HG02798 (cell line): ENCODE results near the gene SPATA20.

Experiments
- ATAC-seq: cut with Tn5 transposase; IDR thresholded peaks from one replicate; pipeline ENCODE4 v1.9.1; 2021; ENCODE audit warnings: mild to moderate bottlenecking; ENCODE audit not compliant: unreplicated experiment, poor library complexity

The SPATA20 gene

GRCh38 chr17:50538549-50539410, 8.2 kb upstream of the SPATA20 start:
- no peak for ATAC-seq

DNA sequence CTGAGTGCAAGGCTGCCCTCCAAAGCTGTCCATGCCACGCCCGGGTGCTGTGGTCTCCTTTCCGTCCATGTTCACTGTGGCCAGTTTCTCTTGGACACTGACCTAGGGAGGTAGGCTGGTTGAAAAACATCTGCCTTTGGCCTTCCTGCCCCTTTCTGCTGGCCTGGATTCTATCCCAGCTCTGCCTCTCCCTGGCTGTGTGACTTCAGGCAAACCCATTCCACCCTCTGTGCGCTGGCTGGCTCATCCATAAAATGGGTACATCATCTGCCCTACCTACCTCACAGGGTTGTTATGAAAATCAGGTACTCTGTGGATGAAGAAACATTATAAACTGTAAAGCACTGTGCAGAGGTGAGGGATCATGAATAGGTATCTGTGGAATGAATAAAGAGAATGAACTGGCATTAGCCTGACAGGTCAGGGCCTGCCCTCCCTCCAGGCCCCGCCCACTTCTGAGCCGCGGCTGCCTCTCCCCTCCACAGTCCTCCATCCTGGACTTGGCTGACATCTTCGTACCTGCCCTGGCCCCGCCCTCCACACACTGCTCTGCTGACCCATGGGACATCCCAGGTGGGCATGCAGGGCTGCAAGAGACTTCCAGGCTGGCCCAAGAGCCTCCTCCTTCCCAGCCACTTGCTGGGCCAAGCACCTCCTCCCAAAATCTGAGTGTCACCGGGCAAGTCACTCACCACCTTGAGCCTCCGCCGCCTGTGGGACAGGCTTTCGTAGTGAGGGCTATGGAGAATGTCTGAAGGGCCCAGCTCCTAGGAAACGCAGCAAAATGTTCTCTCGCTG, 7.0 kb upstream of the SPATA20 start:
- no peak for ATAC-seq

- no peak for ATAC-seq
These were observed 6.2 kb upstream of the SPATA20 start for GRCh38 chr17:50540560-50541401.

- no peak for ATAC-seq
These were observed 5.6 kb upstream of the SPATA20 start for GRCh38 chr17:50541402-50541715.

DNA sequence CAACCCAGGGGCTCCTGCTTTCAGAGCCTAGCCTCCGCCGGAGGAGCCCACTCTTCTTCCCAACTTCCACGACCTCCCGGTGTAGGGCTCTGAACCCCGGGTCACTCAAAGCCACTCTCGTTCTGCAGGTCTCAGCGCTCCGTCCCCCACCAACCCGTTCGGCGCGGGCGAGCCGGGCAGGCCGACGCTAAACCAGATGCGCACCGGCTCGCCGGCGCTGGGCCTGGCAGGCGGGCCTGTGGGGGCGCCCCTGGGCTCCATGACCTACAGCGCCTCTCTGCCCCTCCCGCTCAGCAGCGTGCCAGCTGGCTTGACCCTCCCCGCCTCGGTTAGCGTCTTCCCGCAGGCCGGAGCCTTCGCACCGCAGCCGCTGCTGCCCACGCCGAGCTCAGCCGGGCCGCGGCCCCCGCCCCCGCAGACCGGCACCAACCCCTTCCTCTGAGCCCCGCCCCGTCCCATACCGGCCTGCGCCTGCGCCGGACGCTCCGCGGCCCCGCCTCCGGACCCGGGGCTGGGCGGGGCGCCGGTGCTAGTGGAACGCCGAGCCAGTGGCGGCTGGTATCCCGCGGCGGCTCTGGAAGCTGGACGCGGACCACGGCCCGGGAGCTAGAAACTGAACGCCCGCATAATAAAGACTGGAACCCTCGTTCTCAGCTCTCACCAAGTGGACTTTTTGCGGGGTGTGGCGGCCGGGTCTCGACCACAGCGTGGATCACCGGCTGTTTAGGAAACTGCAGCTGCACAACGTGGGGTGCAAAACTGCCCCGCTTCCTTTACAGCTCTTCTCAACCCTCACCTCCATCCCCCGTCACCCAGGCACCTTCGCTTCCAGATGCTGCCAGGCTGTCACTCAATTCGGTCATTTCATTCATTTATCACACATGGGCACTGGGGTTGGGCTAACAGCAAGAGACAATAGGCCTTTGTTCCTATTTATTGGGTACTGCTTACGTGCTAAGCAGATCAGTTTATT, 5.0 kb upstream of the SPATA20 start:
- peak; percentile 83 for ATAC-seq

GRCh38 chr17:50542795-50543774, 3.9 kb upstream of the SPATA20 start:
- ATAC-seq, result no peak

GRCh38 chr17:50544516-50544915, 2.5 kb upstream of the SPATA20 start:
- no peak for ATAC-seq

GRCh38 chr17:50545311-50545710, 1.7 kb upstream of the SPATA20 start:
- ATAC-seq, result no peak

DNA sequence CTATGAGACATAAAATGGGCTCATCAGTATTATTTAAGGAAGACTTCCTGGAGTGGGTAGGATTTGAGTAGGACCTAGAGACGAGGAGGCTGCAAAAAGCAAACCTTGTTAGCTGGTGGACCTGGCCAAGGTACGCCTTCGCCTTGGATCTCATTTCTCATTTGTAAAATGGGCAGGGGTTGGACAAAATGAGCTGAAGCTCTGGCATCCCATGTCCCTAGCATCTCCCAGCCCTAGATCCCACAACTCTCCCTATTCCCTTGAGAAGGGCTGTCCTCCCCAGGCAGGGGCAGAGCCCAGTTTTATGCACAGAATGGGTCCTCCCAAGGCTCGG, 306 bp upstream of the SPATA20 start:
- ATAC-seq, result no peak

DNA sequence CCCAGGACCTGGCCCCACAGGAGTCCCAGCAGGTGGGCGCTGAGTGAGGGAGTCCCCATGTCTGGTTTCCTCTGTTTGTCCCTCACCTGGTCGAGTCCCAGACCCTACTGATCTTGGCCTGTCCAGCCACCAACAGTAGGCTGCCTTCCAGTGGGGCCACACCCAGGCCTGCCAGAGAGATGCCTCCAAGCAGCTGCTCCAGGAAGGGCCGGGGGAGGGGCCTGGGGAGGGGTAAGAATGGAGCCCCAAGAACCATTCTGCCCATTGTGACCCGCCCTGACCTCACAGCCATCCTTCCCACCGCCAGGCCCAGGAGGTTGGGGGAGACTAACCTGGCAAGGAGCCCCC, 736 bp downstream of the SPATA20 start:
- no peak for ATAC-seq

DNA sequence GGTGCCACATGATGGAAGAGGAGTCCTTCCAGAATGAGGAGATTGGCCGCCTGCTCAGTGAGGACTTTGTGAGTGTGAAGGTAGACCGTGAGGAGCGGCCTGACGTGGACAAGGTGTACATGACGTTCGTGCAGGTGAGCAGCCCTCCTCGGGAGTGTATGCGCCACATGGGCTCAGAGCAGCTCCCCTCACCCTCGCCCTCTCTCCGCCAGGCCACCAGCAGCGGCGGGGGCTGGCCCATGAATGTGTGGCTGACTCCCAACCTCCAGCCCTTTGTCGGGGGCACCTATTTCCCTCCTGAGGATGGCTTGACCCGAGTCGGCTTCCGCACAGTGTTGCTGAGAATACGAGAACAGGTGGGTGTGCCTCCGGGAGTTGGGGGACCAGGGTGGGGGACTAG, 1.9 kb downstream of the SPATA20 start:
- no peak for ATAC-seq

- ATAC-seq, result no peak
These were observed 2.4 kb downstream of the SPATA20 start for GRCh38 chr17:50549256-50549941.

GRCh38 chr17:50549969-50550368, 3.0 kb downstream of the SPATA20 start:
- ATAC-seq, result no peak

GRCh38 chr17:50550661-50551432, 3.9 kb downstream of the SPATA20 start:
- no peak for ATAC-seq

GRCh38 chr17:50551433-50551815, 4.5 kb downstream of the SPATA20 start:
- no peak for ATAC-seq

DNA sequence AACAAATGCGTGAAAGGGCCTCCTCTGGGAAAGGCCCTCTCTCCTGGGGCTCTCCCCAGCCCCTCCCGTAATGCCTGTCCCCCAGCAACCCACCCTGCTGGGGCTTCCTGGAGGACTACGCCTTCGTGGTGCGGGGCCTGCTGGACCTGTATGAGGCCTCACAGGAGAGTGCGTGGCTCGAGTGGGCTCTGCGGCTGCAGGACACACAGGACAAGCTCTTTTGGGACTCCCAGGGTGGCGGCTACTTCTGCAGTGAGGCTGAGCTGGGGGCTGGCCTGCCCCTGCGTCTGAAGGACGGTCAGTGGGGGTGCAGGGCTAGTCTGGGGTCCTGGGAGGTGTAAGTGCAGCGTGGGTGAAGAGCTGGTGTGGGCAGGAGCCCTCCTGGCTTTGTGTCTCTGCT, 4.9 kb downstream of the SPATA20 start:
- no peak for ATAC-seq

DNA sequence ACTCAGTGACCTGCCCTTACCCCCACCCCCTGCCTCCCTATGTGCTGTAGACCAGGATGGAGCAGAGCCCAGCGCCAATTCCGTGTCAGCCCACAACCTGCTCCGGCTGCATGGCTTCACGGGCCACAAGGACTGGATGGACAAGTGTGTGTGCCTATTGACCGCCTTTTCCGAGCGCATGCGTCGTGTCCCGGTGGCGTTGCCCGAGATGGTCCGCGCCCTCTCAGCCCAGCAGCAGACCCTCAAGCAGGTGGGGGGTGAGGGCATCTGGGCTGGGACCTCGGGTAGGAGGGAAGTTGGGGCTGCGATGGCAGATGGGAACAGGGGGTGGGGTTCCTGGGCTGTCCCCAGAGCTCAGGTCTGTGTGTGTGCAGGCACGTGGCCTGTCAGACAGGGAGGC, 7.2 kb downstream of the SPATA20 start:
- ATAC-seq, result no peak

DNA sequence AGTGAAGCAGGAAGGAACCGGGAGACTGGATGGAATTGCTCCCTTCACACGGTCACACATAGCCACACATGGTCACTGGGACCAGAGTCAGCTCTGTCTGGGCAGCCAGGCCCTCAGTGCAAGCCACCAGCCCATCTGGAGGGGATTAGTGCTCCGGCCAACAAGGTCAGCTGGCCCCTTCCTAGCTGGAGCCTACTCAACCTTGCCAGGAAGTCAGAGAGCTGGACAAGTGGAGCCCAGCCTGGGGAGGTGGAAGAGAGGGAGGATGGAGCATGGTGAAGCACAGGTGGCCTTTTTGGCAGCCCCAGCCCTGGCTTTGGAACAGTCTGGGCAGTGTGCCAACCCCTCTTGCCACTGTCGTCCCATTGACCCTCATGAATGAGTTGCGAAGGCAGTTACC, 9.8 kb downstream of the SPATA20 start:
- no peak for ATAC-seq
